Measurements from ENCODE around the gene VPS33A. TPM values are rescaled to one million over a fixed set of nuclear protein-coding genes. Genes with fewer than 3 reads are reported as not detected.

The VPS33A gene
- total and polyA plus RNA-seq, 4 donors, result 8.9 to 14.5 (median 11.7) TPM

GRCh38 chr12:122303068-122303467, 36.8 kb upstream of the VPS33A start:
- ATAC-seq (ENCODE audit: low FRiP score) (no peak), DNase-seq (no peak)
- intact Hi-C loops (cut with DNase I), result no loop called here
- Histone ChIP-seq H3K4me3 (ENCODE audit: low read length in 2 of 2) (no peak overlapping the region), H3K4me1 (ENCODE audit: control insufficient read depth in 1 of 2, insufficient read depth in 2 of 2, low read length in 2 of 2) (no peaks in the 10 kb centered on the region), H3K27ac (ENCODE audit: low read depth in 1 of 2, low read length in 2 of 2) (no peak overlapping the region), H3K36me3 (ENCODE audit: control insufficient read depth in 1 of 2, insufficient read depth in 2 of 2, low read length in 1 of 2) (peaks cover 4 to 7% of the 10 kb centered on the region in 2 donors), H3K9me3 (ENCODE audit: control insufficient read depth, low read length) (no peaks in the 10 kb centered on the region), H3K27me3 (ENCODE audit: control insufficient read depth in 1 of 2, insufficient read depth in 2 of 2, low read length in 1 of 2) (no peaks in the 10 kb centered on the region)
- WGBS, 2 donors, result 70 to 73% methylated on average over 4 of the region's 4 CpGs

- Histone ChIP-seq H3K36me3 (ENCODE audit: control insufficient read depth in 1 of 2, insufficient read depth in 2 of 2, low read length in 1 of 2) (peaks cover 4 to 5% of the 10 kb centered on the region in 2 donors), H3K27ac (ENCODE audit: low read depth in 1 of 2, low read length in 2 of 2) (no peak overlapping the region), H3K9me3 (ENCODE audit: control insufficient read depth, low read length) (no peaks in the 10 kb centered on the region), H3K27me3 (ENCODE audit: control insufficient read depth in 1 of 2, insufficient read depth in 2 of 2, low read length in 1 of 2) (no peaks in the 10 kb centered on the region), H3K4me1 (ENCODE audit: control insufficient read depth in 1 of 2, insufficient read depth in 2 of 2, low read length in 2 of 2) (no peaks in the 10 kb centered on the region), H3K4me3 (ENCODE audit: low read length in 2 of 2) (no peak overlapping the region)
- DNase-seq (no peak), ATAC-seq (ENCODE audit: low FRiP score) (no peak)
- intact Hi-C loops (cut with DNase I), result no loop called here
- 93% methylated on average over 14 of the region's 14 CpGs for WGBS, 2 donors
These were observed 31.9 kb upstream of the VPS33A start for GRCh38 chr12:122298071-122298748.

GRCh38 chr12:122297494-122297893, 31.2 kb upstream of the VPS33A start:
- Histone ChIP-seq H3K27ac (ENCODE audit: low read depth in 1 of 2, low read length in 2 of 2) (no peak overlapping the region), H3K36me3 (ENCODE audit: control insufficient read depth in 1 of 2, insufficient read depth in 2 of 2, low read length in 1 of 2) (peaks cover 4 to 5% of the 10 kb centered on the region in 2 donors), H3K27me3 (ENCODE audit: control insufficient read depth in 1 of 2, insufficient read depth in 2 of 2, low read length in 1 of 2) (no peaks in the 10 kb centered on the region), H3K9me3 (ENCODE audit: control insufficient read depth, low read length) (no peaks in the 10 kb centered on the region), H3K4me1 (ENCODE audit: control insufficient read depth in 1 of 2, insufficient read depth in 2 of 2, low read length in 2 of 2) (no peaks in the 10 kb centered on the region), H3K4me3 (ENCODE audit: low read length in 2 of 2) (no peak overlapping the region)
- ATAC-seq (ENCODE audit: low FRiP score) (no peak), DNase-seq (no peak)
- intact Hi-C loops (cut with DNase I), result no loop called here
- WGBS, 2 donors, result 87 to 93% methylated on average over 9 of the region's 9 CpGs

GRCh38 chr12:122295877-122296276, 29.6 kb upstream of the VPS33A start:
- intact Hi-C loops (cut with DNase I), result no loop called here
- Histone ChIP-seq H3K27me3 (ENCODE audit: control insufficient read depth in 1 of 2, insufficient read depth in 2 of 2, low read length in 1 of 2) (no peaks in the 10 kb centered on the region), H3K4me3 (ENCODE audit: low read length in 2 of 2) (no peak overlapping the region), H3K9me3 (ENCODE audit: control insufficient read depth, low read length) (no peaks in the 10 kb centered on the region), H3K36me3 (ENCODE audit: control insufficient read depth in 1 of 2, insufficient read depth in 2 of 2, low read length in 1 of 2) (peaks cover 2 to 7% of the 10 kb centered on the region in 2 donors), H3K4me1 (ENCODE audit: control insufficient read depth in 1 of 2, insufficient read depth in 2 of 2, low read length in 2 of 2) (no peaks in the 10 kb centered on the region), H3K27ac (ENCODE audit: low read depth in 1 of 2, low read length in 2 of 2) (no peak overlapping the region)
- DNase-seq (no peak), ATAC-seq (ENCODE audit: low FRiP score) (no peak)

GRCh38 chr12:122293081-122293480, 26.8 kb upstream of the VPS33A start:
- 94 to 96% methylated on average over 3 of the region's 3 CpGs for WGBS, 2 donors
- Histone ChIP-seq H3K9me3 (ENCODE audit: control insufficient read depth, low read length) (no peaks in the 10 kb centered on the region), H3K4me1 (ENCODE audit: control insufficient read depth in 1 of 2, insufficient read depth in 2 of 2, low read length in 2 of 2) (no peaks in the 10 kb centered on the region), H3K36me3 (ENCODE audit: control insufficient read depth in 1 of 2, insufficient read depth in 2 of 2, low read length in 1 of 2) (peaks cover 0 to 4% of the 10 kb centered on the region in 2 donors), H3K4me3 (ENCODE audit: low read length in 2 of 2) (no peak overlapping the region), H3K27me3 (ENCODE audit: control insufficient read depth in 1 of 2, insufficient read depth in 2 of 2, low read length in 1 of 2) (no peaks in the 10 kb centered on the region), H3K27ac (ENCODE audit: low read depth in 1 of 2, low read length in 2 of 2) (no peak overlapping the region)
- ATAC-seq (ENCODE audit: low FRiP score) (no peak), DNase-seq (no peak)
- intact Hi-C loops (cut with DNase I), result no loop called here

GRCh38 chr12:122291431-122291830, 25.1 kb upstream of the VPS33A start:
- Histone ChIP-seq H3K36me3 (ENCODE audit: control insufficient read depth in 1 of 2, insufficient read depth in 2 of 2, low read length in 1 of 2) (peaks cover 0 to 2% of the 10 kb centered on the region in 2 donors), H3K27me3 (ENCODE audit: control insufficient read depth in 1 of 2, insufficient read depth in 2 of 2, low read length in 1 of 2) (no peaks in the 10 kb centered on the region), H3K4me3 (ENCODE audit: low read length in 2 of 2) (no peak overlapping the region), H3K27ac (ENCODE audit: low read depth in 1 of 2, low read length in 2 of 2) (no peak overlapping the region), H3K4me1 (ENCODE audit: control insufficient read depth in 1 of 2, insufficient read depth in 2 of 2, low read length in 2 of 2) (no peaks in the 10 kb centered on the region), H3K9me3 (ENCODE audit: control insufficient read depth, low read length) (no peaks in the 10 kb centered on the region)
- intact Hi-C loops (cut with DNase I), result no loop called here
- WGBS, 2 donors, result 92 to 93% methylated on average over 8 of the region's 8 CpGs
- ATAC-seq (ENCODE audit: low FRiP score) (no peak), DNase-seq (no peak)

GRCh38 chr12:122283680-122284079, 17.4 kb upstream of the VPS33A start:
- intact Hi-C loops (cut with DNase I), result no loop called here
- Histone ChIP-seq H3K4me3 (ENCODE audit: low read length in 2 of 2) (no peak overlapping the region), H3K4me1 (ENCODE audit: control insufficient read depth in 1 of 2, insufficient read depth in 2 of 2, low read length in 2 of 2) (no peaks in the 10 kb centered on the region), H3K27ac (ENCODE audit: low read depth in 1 of 2, low read length in 2 of 2) (no peak overlapping the region), H3K27me3 (ENCODE audit: control insufficient read depth in 1 of 2, insufficient read depth in 2 of 2, low read length in 1 of 2) (no peaks in the 10 kb centered on the region), H3K36me3 (ENCODE audit: control insufficient read depth in 1 of 2, insufficient read depth in 2 of 2, low read length in 1 of 2) (peaks cover 0 to 4% of the 10 kb centered on the region in 2 donors), H3K9me3 (ENCODE audit: control insufficient read depth, low read length) (no peaks in the 10 kb centered on the region)
- DNase-seq (no peak), ATAC-seq (ENCODE audit: low FRiP score) (no peak)
- WGBS, 2 donors, result 97 to 98% methylated on average over 5 of the region's 5 CpGs

- ATAC-seq (ENCODE audit: low FRiP score) (no peak), DNase-seq (no peak)
- H3K9me3 ChIP-seq (ENCODE audit: control insufficient read depth, low read length), result no peaks in the 10 kb centered on the region
- intact Hi-C loops (cut with DNase I), result no loop called here
- peak overlapping the region in 1 of 2 donors; percentile 1 for H3K27ac ChIP-seq (ENCODE audit: low read depth in 1 of 2, low read length in 2 of 2)
- peaks cover 0 to 8% of the 10 kb centered on the region in 2 donors for H3K36me3 ChIP-seq (ENCODE audit: control insufficient read depth in 1 of 2, insufficient read depth in 2 of 2, low read length in 1 of 2)
- no peaks in the 10 kb centered on the region for H3K27me3 ChIP-seq (ENCODE audit: control insufficient read depth in 1 of 2, insufficient read depth in 2 of 2, low read length in 1 of 2)
- H3K4me3 ChIP-seq (ENCODE audit: low read length in 2 of 2), result no peak overlapping the region
- WGBS, 2 donors, result 35 to 36% methylated on average over 4 of the region's 4 CpGs
- H3K4me1 ChIP-seq (ENCODE audit: control insufficient read depth in 1 of 2, insufficient read depth in 2 of 2, low read length in 2 of 2), result no peaks in the 10 kb centered on the region
These were observed 15.8 kb upstream of the VPS33A start for GRCh38 chr12:122282061-122282460.

- ATAC-seq (ENCODE audit: low FRiP score), result no peak
- Histone ChIP-seq H3K27ac (ENCODE audit: low read depth in 1 of 2, low read length in 2 of 2) (no peak overlapping the region), H3K4me1 (ENCODE audit: control insufficient read depth in 1 of 2, insufficient read depth in 2 of 2, low read length in 2 of 2) (no peaks in the 10 kb centered on the region), H3K9me3 (ENCODE audit: control insufficient read depth, low read length) (no peaks in the 10 kb centered on the region), H3K27me3 (ENCODE audit: control insufficient read depth in 1 of 2, insufficient read depth in 2 of 2, low read length in 1 of 2) (no peaks in the 10 kb centered on the region), H3K4me3 (ENCODE audit: low read length in 2 of 2) (no peak overlapping the region), H3K36me3 (ENCODE audit: control insufficient read depth in 1 of 2, insufficient read depth in 2 of 2, low read length in 1 of 2) (peaks cover 0 to 11% of the 10 kb centered on the region in 2 donors)
- 85 to 87% methylated on average over 7 of the region's 7 CpGs for WGBS, 2 donors
- no peak for DNase-seq
- intact Hi-C loops (cut with DNase I), result no loop called here
These were observed 9.9 kb upstream of the VPS33A start for GRCh38 chr12:122276242-122276641.
